Immature natural killer cell (primary cell): ENCODE results near the gene CIBAR2. TPM values are rescaled to one million over a fixed set of nuclear protein-coding genes. Genes with fewer than 3 reads are reported as not detected.

Experiments
- DNase-seq, 3 donors: peaks; one replicate each; pipeline ENCODE4 v3.0.0; 2022; ENCODE audit warnings: mixed read lengths in 1 of 3
- H3K27ac Mint-ChIP-seq, 6 donors: one replicate each; pipeline ENCODE4 v1.8.0; 2020; ENCODE audit warnings: mixed read lengths in 6 of 6, mild to moderate bottlenecking in 5 of 6, inconsistent platforms in 4 of 6, moderate library complexity in 3 of 6
- H3K27me3 Mint-ChIP-seq, 3 donors: one replicate each; pipeline ENCODE4 v1.8.0; 2020 to 2021; ENCODE audit warnings: low read depth in 3 of 3, mild to moderate bottlenecking in 3 of 3, mixed read lengths in 3 of 3, moderate library complexity in 3 of 3, inconsistent platforms in 1 of 3
- H3K36me3 Mint-ChIP-seq, 3 donors: one replicate each; pipeline ENCODE4 v1.8.0; 2020; ENCODE audit warnings: mixed read lengths in 3 of 3, inconsistent platforms in 2 of 3, mild to moderate bottlenecking in 2 of 3
- H3K4me1 Mint-ChIP-seq, 2 donors: one replicate each; pipeline ENCODE4 v1.8.0; 2020; ENCODE audit warnings: inconsistent platforms in 2 of 2, mild to moderate bottlenecking in 2 of 2, mixed read lengths in 2 of 2, moderate library complexity in 1 of 2
- H3K4me3 Mint-ChIP-seq, 5 donors: one replicate each; pipeline ENCODE4 v1.8.0; 2020; ENCODE audit warnings: mild to moderate bottlenecking in 5 of 5, mixed read lengths in 5 of 5, inconsistent platforms in 3 of 5, moderate library complexity in 3 of 5
- H3K9me3 Mint-ChIP-seq, 6 donors: one replicate each; pipeline ENCODE4 v1.8.0; 2020; ENCODE audit warnings: mild to moderate bottlenecking in 6 of 6, mixed read lengths in 6 of 6, inconsistent platforms in 4 of 6, moderate library complexity in 3 of 6
- polyA plus RNA-seq, 3 donors: library from polyadenylated mRNA; unstranded; fragments of 300-500 nt; fragmentation: Illumina TruSeq; gene quantifications; one replicate each; pipeline ENCODE4 v1.2.3, GENCODE V29; 2021

The CIBAR2 gene
- polyA plus RNA-seq, 3 donors from 2014 or later: 0.71 TPM; not detected in 2

DNA sequence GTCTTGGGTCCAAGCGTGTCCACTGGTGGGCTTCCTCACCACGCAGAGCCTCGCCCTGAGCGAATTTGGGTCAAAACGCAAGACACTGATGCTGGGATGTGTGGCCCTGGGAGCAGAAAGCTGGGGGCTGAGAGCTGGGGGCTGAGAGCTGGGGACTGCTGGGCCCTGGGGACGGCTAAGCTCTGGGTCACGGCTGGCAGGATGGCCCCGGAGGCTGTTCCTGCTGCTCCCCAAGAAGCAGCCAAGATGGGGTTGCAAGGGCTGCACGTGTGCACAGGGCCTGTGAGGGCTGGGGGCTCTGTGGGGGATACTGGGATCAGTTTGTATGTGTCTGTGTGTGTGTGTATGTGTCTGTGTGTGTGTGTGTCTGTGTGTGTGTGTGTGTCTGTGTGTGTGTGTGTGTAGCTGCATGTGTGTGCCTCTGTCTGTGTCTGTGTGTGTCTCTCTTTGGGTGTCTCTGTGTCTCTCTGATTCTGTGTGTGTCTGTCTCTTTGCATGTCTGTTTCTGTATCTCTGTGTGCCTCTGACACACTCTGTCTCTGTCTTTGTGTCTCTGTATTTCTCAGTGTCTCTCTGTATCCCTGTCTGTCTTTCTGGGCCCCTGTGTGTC is 38.2 kb upstream of the CIBAR2 start:
- no peak for DNase-seq
- no peaks in the 10 kb centered on the region for H3K4me1 Mint-ChIP-seq
- H3K36me3 Mint-ChIP-seq: no peaks in the 10 kb centered on the region
- no peak overlapping the region for H3K4me3 Mint-ChIP-seq
- H3K27ac Mint-ChIP-seq: peak overlapping the region in 1 of 6 donors; percentile 20
- no peaks in the 10 kb centered on the region for H3K9me3 Mint-ChIP-seq
- H3K27me3 Mint-ChIP-seq: peaks cover 0 to 4% (median 3%) of the 10 kb centered on the region in 3 donors

- Mint-ChIP-seq H3K9me3 (no peaks in the 10 kb centered on the region), H3K4me1 (no peaks in the 10 kb centered on the region), H3K4me3 (no peak overlapping the region), H3K27me3 (peaks cover 0 to 4% (median 3%) of the 10 kb centered on the region in 3 donors), H3K36me3 (no peaks in the 10 kb centered on the region), H3K27ac (no peak overlapping the region)
- DNase-seq: no peak
These were observed 37.5 kb upstream of the CIBAR2 start for GRCh38 chr16:85149776-85150175.

DNA sequence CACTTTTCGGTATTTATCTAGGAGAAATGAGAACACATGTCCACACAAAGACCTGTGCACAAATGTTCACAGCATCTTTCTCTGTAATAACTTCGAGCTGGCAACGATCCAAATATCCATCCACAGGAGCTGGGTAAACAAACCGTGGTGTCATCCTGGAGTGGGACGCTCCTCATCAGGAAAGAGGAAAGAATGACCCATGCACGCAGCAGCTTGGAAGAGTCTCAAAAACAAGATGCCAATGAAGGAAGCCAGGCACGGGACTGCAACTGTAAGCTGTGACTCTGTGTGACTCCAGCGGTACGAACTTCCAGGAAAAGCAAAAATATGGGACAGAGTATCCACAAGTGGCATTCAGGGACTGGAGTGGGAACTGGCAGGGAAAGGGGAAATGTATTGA is 36.7 kb upstream of the CIBAR2 start:
- Mint-ChIP-seq H3K4me3 (no peak overlapping the region), H3K36me3 (no peaks in the 10 kb centered on the region), H3K4me1 (no peaks in the 10 kb centered on the region), H3K27ac (no peak overlapping the region), H3K9me3 (no peaks in the 10 kb centered on the region), H3K27me3 (peaks cover 0 to 5% (median 4%) of the 10 kb centered on the region in 3 donors)
- DNase-seq: no peak

DNA sequence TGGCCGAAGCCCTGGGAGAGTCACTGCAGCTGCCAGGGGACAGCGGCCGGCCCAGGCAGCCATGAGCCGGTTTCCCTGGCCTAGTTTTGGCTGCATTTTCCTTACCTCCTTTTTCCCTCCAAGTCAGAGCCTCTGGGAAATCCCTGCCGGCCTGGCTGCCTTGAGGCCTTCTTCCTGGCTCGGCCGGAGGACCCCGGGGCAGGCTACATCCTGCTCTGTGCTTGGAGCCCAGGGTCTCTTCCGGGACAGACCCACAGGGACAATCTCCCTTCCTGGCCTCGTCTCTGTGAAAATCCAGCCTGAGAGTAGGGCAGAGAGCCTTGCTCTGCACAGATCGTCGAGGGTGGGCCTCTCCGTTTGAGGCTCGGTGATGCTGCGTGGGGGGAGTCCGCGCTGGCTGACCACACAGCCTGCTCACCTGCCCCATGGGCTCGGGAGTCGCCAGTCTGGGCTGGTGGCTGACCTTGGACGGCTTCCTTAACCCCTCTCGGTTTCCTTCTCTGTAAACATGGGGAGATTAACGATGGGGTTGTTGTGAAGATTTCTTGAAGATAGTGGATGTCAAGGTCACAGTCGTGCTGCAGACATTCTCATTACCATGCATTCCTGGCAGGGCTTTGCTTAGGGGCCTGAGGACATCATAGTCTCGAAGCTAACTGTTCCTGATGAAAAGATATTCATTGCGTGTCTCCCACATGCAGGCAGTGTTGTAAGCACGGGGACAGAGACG is 34.8 kb upstream of the CIBAR2 start:
- peaks cover 9 to 10% of the 10 kb centered on the region in 2 donors for H3K4me1 Mint-ChIP-seq
- no peak for DNase-seq
- no peak overlapping the region for H3K4me3 Mint-ChIP-seq
- no peaks in the 10 kb centered on the region for H3K36me3 Mint-ChIP-seq
- no peaks in the 10 kb centered on the region for H3K9me3 Mint-ChIP-seq
- no peak overlapping the region for H3K27ac Mint-ChIP-seq
- peaks cover 0 to 5% (median 2%) of the 10 kb centered on the region in 3 donors for H3K27me3 Mint-ChIP-seq

GRCh38 chr16:85146532-85146797 is 34.2 kb upstream of the CIBAR2 start:
- Mint-ChIP-seq H3K27me3 (peaks cover 0 to 3% (median 2%) of the 10 kb centered on the region in 3 donors), H3K36me3 (no peaks in the 10 kb centered on the region), H3K4me1 (peaks cover 9 to 12% of the 10 kb centered on the region in 2 donors), H3K9me3 (no peaks in the 10 kb centered on the region), H3K4me3 (no peak overlapping the region), H3K27ac (no peak overlapping the region)
- no peak for DNase-seq

GRCh38 chr16:85145734-85146531 is 33.7 kb upstream of the CIBAR2 start:
- H3K36me3 Mint-ChIP-seq: no peaks in the 10 kb centered on the region

DNA sequence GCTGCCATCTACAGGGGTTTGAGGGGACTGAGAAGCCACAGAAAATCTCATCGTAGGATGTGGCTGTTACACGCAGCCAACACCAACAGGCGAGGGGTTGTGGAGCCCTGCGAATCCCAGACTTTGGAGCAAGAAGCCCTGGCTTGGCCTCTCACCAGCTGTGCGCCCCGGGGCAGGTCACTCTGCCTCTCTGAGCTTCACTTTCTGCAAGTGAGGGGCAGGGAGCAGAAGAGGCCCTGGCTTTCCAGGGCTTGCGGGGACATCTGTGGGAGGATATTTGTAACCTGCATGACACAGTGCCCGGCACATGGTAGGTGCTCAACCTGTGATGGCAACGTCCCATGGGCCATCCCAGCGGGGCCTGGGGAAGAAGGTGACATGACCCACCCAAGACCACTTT is 32.9 kb upstream of the CIBAR2 start:
- DNase-seq: no peak
- Mint-ChIP-seq H3K27ac (no peak overlapping the region), H3K36me3 (no peaks in the 10 kb centered on the region), H3K9me3 (no peaks in the 10 kb centered on the region), H3K4me1 (peaks cover 9 to 12% of the 10 kb centered on the region in 2 donors), H3K4me3 (no peak overlapping the region), H3K27me3 (peaks cover 0 to 3% (median 2%) of the 10 kb centered on the region in 3 donors)

More at GRCh38 chr16:85145734-85146531, 33.7 kb upstream of the CIBAR2 start:
- Mint-ChIP-seq H3K4me1 (peaks cover 9 to 12% of the 10 kb centered on the region in 2 donors), H3K4me3 (no peak overlapping the region), H3K27ac (no peak overlapping the region), H3K9me3 (no peaks in the 10 kb centered on the region), H3K27me3 (peaks cover 0 to 3% (median 2%) of the 10 kb centered on the region in 3 donors)
- DNase-seq: no peak

DNA sequence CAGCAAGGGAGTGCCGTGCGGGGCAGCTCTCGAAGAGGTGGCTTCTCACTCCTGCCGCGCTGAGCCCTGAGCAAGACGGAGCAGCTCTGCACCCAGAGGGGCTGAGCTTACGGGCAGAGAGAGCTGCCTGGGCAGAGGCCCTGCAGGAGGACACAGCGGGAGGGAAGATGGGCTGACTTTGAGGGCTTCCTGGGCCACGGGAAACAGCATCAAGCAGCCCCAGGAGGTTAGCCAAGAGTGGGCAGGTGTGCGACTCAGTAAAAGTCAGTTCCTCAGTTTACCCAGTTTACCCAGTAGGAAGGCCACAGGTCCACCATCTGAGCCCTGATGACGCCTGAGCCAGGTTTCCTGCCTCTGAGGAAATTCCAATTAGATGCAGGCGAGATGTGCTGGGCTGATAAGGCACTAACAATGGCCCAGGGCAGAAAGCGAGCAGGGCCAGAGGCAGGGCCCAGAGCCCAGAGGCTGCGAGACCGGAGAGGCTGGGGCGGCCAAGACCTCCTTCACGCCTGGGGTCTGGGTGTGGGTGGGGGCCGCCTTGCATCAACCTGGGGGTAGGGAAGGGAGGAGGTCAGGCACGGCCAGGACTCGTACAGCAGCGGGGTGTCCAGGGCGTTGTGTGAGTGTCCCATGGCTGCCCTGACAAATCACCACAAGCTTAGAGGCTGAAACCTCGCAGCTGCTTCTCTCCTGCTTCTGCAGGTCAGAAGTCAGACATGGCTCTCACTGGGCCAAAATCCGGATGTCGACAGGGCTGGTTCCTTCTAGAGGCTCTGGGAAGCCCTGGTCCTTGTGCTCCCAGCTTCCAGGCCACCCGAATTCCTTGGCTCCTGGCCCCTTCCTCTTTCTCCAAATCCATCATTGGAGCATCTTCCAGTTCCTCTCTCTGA is 32.0 kb upstream of the CIBAR2 start:
- Mint-ChIP-seq H3K36me3 (peaks cover 0 to 6% (median 0%) of the 10 kb centered on the region in 3 donors), H3K4me1 (peaks cover 9 to 12% of the 10 kb centered on the region in 2 donors), H3K27me3 (peaks cover 2 to 6% (median 3%) of the 10 kb centered on the region in 3 donors), H3K27ac (no peak overlapping the region), H3K9me3 (no peaks in the 10 kb centered on the region), H3K4me3 (no peak overlapping the region)
- no peak for DNase-seq

DNA sequence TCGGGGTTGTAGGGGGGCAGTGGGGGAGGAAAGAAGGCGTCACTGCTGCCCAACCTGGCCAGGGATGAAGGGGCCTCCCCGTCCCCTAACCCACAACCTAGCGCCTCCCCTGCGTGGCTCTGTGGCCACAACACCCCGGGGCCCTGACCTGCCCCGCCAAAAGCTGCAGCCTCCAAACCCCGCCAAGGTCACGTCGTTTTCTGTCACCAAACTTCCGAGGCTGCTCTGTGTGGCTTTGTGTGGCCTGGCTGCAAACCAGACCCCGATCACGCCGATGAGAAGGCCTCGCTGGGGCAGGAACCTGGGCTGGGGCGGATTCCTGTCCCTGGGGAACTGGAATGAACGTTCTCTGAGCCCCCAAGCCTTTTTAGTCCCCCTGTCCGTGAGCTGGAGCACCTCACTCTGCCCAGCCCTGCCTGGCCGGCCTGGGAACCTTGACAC is 30.5 kb upstream of the CIBAR2 start:
- Mint-ChIP-seq H3K27ac (peak overlapping the region in 4 of 6 donors; percentile 27 to 61 (median 39)), H3K4me1 (peaks cover 12 to 20% of the 10 kb centered on the region in 2 donors), H3K36me3 (peaks cover 0 to 6% (median 0%) of the 10 kb centered on the region in 3 donors), H3K4me3 (peak overlapping the region in 1 of 5 donors; percentile 50), H3K9me3 (peaks cover 0 to 2% (median 0%) of the 10 kb centered on the region in 6 donors), H3K27me3 (peaks cover 4 to 9% (median 8%) of the 10 kb centered on the region in 3 donors)
- DNase-seq: peak; percentile 31 to 40 (median 39)

DNA sequence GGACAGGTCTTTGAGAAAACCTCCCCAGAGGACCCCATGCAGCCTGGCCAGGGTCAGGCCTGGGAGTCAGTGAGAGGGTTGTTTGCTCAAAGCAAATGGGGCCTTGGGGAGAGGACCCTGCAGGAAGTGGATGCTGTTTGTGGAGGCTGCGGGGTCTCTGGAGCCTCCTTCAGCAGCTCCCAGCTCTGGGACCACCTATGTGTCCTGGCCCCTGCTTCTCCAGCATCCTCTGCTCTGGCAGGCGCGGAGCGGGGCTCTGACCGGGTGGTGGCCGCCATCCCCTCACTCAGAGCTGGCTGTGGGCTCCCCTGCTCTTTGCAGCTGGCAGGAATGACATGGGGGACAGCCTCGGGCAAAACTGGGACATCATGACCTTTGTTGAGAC is 29.8 kb upstream of the CIBAR2 start:
- no peak overlapping the region for H3K27ac Mint-ChIP-seq
- peaks cover 14 to 22% of the 10 kb centered on the region in 2 donors for H3K4me1 Mint-ChIP-seq
- H3K27me3 Mint-ChIP-seq: peaks cover 4 to 9% (median 8%) of the 10 kb centered on the region in 3 donors
- peaks cover 0 to 2% (median 0%) of the 10 kb centered on the region in 6 donors for H3K9me3 Mint-ChIP-seq
- no peak overlapping the region for H3K4me3 Mint-ChIP-seq
- H3K36me3 Mint-ChIP-seq: peaks cover 0 to 6% (median 0%) of the 10 kb centered on the region in 3 donors
- DNase-seq: no peak

DNA sequence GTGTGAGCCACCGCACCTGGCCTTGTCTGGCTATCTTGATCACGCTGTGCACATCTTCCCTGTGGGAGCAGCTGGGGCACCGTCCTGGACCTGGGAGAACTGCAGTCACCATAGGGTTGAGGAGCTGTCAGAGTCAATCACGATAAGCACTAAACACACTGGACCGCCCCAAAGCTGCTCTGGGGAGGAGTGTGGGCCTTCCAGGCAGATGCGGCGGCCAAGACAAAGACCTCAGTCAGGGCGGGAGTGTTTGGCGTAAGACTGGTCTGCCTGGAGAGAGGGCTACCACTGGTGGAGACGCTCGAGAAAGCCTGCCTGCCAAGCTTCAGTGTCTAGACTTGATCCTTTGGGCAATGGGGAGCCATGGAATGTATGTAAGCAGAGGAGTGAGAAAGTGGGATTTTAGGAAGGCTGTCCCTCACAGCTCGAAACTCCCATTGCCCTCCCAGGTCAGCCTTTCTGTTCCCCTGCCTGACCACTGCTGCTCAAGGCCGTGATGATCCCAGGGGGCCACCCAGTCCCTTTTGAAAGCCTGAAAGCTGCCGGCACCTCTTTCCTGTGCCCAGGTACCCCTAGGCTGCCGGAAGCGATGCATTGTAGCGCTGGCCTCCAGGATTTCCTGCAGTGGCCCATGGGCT is 29.3 kb upstream of the CIBAR2 start:
- H3K4me3 Mint-ChIP-seq: no peak overlapping the region
- H3K4me1 Mint-ChIP-seq: peaks cover 15 to 25% of the 10 kb centered on the region in 2 donors
- H3K36me3 Mint-ChIP-seq: peaks cover 0 to 6% (median 0%) of the 10 kb centered on the region in 3 donors
- peaks cover 4 to 9% (median 8%) of the 10 kb centered on the region in 3 donors for H3K27me3 Mint-ChIP-seq
- H3K27ac Mint-ChIP-seq: no peak overlapping the region
- H3K9me3 Mint-ChIP-seq: peaks cover 0 to 2% (median 0%) of the 10 kb centered on the region in 6 donors
- DNase-seq: no peak

DNA sequence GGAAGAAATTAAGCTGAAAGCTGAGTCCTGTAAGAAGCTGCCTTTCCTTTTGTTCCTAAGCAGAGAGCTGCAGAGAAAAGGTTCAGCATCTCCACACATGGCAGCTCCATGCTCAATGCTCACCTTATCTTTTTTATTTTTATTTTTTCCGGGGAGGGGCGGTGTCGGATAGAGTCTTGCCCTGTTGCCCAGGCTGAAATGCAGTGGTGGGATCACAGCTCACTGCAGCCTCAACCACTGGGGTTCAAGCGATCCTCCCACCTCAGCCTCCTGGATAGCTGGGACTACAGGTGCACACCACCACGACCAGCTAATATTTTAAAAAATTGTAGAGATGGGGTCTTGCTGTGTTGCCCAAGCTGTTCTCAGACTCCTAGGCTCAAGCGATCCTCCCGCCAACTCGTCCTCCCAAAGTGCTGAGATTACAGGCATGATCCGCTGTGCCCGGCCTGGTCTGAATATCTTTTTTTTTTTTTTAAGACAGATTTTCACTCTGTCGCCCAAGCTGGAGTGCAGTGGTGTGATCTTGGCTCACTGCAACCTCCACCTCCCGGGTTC is 28.3 kb upstream of the CIBAR2 start:
- Mint-ChIP-seq H3K27me3 (peaks cover 4 to 9% (median 8%) of the 10 kb centered on the region in 3 donors), H3K4me3 (no peak overlapping the region), H3K36me3 (peaks cover 0 to 6% (median 0%) of the 10 kb centered on the region in 3 donors), H3K9me3 (peaks cover 0 to 2% (median 0%) of the 10 kb centered on the region in 6 donors), H3K27ac (no peak overlapping the region), H3K4me1 (peaks cover 21 to 33% of the 10 kb centered on the region in 2 donors)
- no peak for DNase-seq
